Stimulated activated CD4-positive, alpha-beta T cell treated with anti-CD3 and anti-CD28 coated beads, Interleukin-1b, Interleukin-23, amount 100 ng/mL, for 4 hours (primary cell): ENCODE data around the gene OR1I1.

Source experiments
- DNase-seq, 2 donors: peaks; one replicate each; pipeline ENCODE4 v3.0.0-alpha.2; 2020; ENCODE audit warnings: low read depth in 2 of 2

Gene OR1I1

DNA sequence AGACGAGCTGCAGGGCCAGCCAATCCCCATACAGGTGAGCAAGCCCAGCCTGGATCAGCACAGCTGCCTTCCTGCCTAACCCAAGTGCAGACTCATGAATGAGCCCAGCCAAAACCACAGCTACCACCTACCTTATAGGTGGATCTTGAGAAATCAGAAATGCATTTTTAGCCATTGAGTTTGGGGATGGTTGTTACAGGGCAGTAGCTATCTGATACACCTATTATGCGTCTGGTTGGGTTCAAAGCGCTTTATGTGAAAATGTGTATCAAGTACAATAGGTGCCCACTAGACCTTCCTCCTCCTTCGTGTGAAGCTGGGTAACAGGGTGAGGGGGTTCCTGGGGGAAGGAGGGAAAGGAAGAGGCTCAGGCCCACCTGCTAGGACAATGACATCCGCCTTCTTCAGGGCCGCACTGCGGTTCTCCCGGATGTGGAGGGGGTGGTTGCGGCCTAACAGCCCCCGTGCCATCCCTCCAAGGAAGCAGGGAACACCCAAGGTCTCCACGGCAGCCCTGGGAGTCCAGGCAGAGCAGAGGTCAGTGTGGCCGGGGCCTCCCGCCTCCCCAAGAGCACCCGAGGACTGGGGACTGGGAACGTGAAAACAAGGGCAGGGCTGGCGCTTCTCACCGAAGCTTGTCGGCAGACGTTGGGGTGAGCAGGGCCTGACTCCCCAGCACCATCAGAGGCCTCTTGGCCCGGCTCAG lies 36.9 kb downstream of the OR1I1 start:
- DNase-seq, result no peak

DNA sequence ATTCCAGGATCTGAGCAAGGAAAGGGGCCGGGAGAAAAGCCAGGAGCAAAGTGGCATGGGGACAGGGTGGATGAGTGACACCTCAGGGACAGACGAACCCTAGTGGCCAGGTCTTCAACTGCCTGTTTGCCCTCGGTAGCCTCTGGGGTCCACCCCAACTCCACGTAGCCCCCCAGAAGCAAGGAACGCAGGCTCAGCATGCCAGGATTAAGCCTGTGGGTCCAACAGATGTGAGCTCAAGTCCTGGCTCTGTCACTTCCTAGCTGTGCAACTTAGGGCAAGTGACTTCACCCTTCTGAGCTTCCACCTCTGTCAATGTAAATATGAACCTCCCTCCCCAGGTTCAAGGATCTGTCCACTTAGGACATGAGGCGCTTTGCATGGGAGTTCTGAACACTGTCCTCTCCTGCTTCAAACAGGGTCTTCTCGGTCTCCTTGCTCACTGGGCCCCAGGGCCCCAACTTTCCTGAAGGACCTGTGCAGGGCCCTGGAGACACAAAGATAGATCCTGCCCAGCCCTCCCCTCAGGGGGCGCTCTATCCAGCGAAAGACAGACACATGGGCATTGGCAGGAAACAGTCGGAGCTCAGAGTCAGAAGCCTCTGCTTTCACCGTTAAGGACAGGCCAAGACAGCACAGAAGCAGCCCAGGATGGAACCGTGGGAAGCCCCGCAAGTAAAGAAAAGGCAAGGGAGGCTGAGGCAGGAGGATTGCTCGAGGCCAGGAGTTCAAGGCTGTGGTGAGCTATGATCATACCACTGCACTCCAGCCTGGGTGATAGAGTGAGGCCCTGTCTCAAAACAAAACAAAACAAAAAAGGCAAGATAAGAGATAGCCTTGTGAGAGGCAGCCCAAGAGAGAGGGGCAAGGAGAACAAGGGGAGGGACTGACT lies 38.4 kb downstream of the OR1I1 start:
- DNase-seq, result no peak

DNA sequence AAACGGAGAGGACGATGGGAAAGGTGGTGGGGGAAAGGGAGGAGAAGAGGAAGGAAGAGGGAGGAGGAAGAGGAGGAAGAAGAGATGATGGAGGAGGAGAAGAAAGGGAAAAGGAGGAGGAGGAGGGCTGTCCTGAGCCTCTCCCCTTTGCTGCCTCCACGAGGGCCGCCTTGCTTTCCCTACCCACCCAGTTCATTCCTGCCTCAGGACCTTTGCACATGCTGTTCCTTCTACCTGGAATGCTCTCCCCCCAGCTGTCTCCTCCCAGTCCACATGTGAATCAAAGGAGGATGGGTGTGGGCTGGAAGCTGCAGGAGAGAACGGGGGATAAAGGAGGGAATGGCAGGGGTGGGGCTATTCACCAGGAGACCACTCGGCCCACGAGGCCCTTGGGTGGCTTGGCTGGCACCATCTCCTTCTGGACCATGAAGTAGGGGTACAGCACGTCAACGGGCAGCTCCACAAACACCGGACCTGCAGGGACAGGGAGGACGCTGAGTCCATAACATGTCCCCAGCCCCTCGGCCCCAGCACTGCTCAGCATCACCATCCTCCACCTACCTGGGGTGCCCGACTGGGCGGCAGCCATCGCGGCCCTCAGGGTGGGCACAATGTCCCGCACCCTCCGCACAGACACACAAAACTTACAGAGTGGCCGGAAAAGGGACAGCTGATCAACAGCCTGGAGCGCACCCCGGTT lies 40.5 kb downstream of the OR1I1 start:
- DNase-seq, result no peak

DNA sequence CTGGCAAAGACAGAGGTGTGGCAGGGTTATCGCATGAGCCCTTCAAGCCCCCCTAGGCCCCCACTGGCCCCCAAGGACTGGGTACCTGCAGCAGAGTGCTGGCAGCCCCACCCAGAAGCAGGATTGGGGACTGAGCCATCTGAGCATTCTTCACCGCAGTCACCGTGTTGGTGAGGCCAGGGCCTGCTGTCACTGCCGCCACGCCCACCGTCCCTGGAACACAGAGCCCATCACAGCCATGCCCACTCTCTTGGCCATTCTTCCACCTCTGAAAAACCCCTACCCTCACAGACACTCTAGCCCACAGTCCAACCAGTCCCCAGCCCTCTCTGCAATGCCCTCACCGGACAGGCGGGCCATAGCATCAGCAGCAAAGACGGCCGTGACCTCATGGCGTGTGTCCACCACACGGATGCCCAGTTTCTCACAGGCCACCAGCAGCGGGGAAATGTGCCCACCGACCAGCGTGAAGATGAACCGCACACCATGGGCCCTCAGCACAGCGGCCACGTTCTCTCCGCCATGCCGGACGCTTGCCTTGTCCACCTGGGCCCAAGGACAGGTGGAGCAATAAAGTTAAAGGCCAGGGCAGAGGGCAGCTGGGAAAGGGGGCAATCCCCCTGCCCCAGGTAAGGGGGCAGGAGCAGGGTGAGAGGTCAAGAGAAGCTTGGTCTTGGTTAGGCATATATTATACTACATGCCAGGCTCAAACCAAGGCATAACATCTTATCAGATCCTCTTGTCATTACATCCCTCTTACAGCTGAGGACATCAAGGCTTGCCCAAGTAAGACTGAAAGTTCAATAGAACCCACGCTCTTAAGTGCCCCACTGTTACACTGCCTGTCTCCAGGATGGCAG lies 41.2 kb downstream of the OR1I1 start:
- no peak for DNase-seq

DNA sequence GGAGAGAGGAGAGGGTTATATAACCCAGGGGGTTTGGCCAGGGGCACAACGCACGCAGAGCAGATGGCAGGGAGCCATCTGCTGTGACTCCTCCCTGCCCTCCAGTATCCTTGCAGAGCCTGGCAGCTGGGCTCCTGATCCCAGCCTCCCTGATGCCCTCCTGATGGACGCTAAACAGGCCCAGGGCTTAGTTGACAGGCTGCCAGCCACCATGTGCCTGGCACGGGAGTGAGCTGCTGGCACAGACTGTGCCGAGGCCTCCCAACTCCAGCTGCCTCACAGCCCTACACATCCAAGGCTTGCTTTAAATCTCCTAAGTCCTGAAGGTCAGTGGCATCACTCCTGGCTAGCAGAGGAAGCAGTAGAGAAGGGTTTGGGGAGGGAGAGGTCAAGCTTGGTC lies 41.9 kb downstream of the OR1I1 start:
- DNase-seq, result no peak

DNA sequence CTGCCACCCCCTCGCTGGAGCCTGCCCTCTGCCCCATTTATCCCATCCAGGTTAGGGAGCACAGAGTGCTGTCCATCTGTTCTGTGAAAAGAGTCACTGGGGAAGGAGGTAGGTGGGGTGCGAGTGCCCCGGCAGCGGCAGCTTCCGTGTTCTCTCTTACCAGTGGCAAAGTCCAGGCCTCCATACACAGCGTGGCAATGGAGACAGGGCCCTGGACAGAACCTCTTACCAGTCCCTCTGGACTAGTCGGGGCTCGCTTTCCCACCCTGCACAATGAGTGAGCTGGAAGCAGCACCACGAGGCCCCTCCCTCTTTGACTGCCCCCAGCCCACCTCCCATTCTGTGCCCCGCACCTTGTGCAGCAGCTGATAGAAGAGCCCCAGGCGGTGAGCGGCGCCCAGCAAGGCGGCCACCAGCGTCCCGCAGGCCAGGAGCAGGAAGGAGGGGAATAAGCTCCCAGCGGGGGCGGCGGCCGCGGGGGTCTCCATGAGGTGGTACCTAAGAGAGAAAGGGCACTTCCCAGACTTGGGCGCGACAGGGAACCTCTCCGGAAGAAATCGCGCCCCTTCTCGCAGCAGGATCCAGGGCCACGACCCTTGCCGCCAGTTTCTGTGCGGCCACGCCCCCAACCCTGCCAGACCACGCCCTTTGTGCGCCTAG lies 42.7 kb downstream of the OR1I1 start:
- DNase-seq, result peak in 1 of 2 donors; percentile 81

DNA sequence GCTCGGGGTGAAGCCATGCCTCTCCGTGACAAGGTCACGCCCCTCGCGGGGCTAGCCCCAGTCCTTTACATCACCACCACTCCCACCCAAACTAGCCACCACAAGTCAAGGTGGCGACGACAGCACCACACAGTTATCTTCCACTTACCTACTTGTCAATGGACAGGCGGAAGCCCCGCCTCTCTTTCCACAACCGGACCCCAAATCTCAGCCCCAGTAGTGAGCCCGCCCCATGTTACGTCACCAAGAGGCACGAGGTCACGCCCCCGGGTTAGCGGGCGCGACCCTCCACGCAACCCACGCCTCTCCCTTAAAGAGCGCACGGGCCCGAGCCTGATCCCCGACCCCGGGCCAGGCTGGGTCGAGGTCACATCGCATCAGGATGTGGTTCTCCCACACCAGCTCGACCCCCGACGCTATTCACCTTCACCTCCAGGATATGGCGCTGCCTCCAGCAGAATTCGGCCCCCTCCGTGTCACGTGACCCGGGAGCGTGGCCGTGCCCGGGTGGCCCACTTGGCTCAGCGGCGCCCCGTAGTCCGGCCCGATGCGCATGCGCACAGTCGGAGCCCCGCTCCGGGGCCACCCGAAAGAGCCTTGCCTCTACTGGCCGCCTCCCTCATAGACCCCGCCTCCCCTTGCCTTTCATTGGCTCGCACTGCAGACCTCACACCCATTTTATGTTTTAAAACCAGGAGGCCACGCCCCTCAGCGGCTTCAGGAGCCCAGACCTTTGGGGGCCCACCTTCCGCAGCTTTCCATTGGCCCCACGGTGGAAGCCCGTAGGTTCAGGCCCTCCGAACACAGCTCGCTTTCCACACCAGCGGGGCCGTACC lies 43.4 kb downstream of the OR1I1 start:
- DNase-seq, result peak; percentile 93 to 97

DNA sequence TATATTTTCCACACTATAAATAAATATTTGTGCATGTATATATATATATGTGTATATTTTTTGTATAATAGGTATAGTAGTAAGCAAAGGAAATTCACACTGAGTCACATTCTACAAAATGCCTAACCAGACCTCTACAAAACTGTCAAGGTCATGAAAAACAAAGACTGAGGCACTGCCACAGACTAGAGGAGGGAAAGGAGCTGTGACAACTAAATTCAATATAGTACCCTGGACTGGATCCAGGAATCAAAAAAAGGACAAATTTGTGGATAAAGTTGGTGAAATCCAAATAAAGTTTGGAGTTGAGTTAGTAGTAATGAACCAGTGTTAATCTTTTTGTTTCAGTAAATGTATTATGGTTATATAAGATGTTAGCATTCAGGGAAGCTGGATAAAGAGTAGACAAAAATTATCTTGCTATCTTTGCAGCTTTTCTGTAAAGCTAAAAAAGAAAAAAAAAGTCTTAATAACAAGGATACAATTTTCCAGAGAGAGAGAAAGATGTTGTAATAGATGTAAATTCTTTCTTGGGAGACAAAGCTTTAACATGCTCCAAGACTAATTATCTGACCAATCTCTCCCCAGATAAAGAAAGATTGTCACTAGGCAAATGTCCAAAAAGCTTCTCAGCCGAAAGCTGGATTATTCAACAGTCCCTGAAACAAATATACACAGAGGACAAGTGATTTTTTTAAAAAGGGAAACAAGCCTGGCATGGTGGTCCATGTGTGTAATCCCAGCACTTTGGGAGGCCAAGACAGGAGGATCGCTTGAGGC lies 44.3 kb downstream of the OR1I1 start:
- DNase-seq, result no peak

DNA sequence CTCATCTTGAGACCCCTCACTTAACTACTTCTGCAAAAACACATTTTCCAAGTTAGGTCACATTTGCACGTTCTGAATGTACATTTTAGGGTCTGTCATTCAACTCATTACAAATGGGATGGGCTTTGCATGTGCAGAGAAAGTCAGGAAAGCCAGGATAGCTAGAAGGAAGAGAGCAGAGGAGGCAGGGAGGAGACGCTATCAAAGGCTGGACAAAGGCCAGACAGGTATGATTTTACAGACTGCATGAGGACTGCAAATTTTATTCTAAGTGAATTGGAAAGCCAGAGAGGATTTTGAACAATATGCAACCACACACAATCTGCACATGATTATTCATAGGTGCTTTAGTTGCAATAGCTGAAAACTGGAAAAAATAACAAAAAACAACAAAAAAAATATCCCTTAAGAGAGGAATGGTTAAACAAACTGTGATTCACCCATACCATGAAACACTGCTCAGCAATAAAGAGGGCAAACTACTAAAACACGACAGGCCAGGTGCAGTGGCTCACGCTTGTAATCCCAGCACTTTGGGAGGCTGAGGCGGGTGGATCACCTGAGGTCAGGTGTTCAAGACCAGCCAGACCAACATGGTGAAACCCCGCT lies 46.3 kb downstream of the OR1I1 start:
- no peak for DNase-seq

DNA sequence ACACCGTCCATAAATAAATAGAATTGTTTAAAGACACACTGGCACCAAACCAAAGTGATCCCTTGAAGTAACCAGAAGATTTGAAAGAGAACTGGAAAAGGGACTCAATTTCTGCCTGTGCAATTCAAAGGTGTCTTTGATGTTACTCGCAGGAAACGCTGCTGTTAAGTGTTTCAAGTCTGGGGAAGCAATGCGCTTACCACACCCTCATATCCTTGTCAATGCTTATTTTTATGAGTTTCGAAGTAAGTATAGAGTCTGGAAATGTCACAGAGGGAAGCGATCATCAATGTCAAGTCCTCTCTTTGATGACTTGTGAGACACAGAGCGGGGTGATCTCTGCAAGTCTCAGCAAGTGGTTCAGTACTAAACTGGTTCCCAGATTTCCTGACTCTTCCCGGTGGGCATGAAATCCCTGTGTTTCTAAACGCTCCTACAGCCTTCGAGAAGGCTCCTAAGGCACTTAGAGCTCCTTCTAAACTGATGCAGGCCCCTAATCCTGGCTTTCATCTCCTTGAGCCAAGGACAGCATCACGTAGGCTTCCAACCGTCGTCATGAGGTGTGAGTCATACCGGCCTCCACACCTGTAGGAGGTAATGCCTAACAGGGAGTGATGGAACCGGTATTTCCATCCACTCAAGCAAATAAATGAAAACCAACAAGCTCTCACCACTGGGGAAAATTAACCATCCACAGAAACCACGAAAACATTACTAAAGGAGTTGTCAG lies 48.0 kb downstream of the OR1I1 start:
- peak; percentile 16 to 49 for DNase-seq

DNA sequence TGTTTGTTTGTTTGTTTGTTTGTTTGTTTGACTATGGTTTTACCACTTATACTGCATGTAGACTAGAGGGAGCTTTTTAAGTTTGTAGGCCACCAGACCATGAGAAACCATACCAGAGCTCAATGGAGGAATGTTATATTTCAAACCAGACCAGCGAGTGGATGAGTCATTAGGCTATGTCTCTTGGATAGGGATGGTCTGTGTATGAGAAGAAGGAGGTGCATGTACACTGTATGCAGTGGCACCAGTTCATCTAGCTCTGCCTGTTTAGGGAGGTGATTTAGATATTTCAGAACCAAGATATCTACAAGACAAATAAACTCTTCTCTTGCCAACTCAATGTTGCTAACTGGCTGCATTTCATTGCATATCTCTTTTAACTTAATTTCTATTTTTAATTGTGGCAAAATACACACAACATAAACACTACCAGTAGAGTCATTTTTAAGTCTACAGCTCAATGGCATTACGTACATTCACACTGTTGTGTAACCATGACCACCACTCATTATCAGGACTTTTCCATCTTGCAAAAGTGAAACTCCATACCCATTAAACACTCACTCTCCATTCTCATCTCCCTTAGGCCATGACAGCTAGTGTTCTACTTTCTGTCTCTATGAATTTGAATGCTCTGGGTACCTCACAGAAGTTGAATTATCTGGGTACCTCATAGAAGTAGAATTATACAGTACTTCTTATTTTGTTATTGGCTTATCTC lies 54.4 kb downstream of the OR1I1 start:
- DNase-seq, result no peak

DNA sequence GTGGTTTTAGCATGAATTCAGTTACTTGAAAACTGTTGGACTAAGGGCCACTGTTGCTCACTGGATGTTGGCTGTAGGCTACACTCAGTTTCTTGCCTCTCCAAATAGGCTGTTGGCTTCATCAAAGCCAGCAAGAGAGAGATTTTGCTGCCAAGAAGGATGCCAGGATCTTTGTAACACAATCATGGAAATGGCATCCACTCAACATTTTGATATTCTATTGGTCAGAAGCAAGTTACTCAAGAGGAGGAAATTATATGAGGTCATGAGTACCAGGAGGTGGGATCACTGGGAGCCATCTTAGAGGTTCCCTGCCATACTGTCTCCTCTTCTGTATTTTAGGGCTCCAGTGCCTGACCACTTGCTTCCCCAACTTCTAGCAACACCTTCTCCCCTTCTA lies 55.8 kb downstream of the OR1I1 start:
- DNase-seq, result no peak

DNA sequence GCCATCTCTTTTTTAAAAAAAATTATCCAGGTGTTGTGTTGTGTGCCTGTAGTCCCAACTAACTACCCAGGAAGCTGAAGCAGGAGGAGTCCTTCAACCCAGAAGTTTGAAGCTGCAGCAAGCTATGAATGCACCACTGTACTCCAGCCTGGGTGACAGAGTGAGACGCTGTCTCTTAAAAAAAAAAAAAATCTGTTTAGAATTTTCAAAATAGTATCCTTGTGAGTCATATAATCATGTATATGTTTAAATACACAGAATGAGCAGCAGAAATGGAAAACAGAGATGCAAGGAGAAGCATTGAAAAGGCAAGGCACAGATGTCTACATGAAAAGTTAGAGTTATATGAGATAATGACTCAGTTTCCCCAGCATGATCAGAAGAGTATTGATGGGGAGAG lies 56.4 kb downstream of the OR1I1 start:
- no peak for DNase-seq

DNA sequence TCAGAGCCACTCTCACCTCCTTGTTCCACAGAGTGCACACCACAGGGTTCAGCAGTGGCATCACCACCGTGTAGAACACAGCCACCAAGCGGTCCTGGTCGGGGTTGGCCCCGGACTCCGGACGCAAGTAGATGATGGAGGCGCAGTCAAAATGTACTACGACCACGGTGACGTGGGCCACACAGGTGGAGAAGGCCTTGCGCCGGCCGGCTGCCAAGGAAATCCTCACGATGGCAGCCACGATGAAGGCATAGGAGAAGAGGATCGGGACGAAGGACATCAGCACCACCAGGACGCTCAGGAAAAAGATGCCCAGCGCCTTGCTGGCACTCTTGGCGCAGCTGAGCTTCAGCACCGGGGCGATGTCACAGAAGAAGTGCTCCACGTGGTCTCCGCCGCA lies 59.1 kb downstream of the OR1I1 start:
- no peak for DNase-seq

DNA sequence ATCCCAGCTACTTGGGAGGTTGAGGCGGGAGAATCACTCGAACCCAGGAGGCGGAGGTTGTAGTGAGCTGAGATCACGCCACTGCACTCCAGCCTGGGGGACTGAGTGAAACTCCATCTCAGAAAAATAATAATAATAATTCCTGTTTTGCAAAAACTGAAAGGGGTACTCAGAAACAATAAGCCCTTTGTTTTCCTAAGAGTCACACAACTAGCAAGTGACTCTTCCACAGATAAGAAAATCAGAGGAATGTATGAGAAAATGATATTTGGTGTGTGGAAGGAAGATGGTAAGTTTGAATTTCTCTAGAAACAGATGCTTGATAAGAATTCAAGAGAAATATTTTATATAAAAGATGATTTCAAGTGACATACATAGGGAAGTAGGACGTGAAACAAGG lies 60.3 kb downstream of the OR1I1 start:
- no peak for DNase-seq
